Measurements from ENCODE around the gene WDR45. TPM values are rescaled to one million over a fixed set of nuclear protein-coding genes. Genes with fewer than 3 reads are reported as not detected.

Gene WDR45
- total and polyA plus RNA-seq, 2 donors (not counting 1 experiment from before 2014, with no cell fraction given): 59.8 to 69.4 TPM

DNA sequence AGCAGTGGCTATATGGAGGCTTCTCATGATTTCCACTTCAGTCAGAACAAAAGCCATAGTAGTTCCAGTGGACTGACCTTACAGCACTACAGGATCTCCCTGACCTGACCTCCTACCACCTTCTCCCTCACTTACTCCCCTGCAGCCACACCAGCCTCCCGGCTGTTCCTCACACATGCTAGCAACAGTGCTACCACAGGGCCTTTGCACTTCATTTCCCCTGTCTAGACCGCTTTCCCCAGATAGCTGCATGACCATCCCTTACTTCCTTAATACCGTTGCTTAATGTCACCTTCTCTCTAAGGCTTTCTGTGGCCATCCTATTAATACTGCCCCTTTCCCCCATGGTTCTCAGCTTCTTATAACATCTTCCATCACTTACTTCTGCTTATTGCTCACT lies 30.7 kb upstream of the WDR45 start:
- Histone ChIP-seq H3K4me1 (ENCODE audit: control insufficient read depth, extremely low read depth, insufficient read depth, low read length) (no peaks in the 10 kb centered on the region), H3K4me3 (replicated peaks in 1 of 4; ENCODE audit: control extremely low read depth in 1 of 4, insufficient read depth in 1 of 4, low read depth in 3 of 4, low read length in 4 of 4) (no peak overlapping the region), H4K20me1 (ENCODE audit: control insufficient read depth, extremely low read depth, insufficient read depth, low read length) (no peaks in the 10 kb centered on the region), H3K9ac (ENCODE audit: insufficient read depth, low read length) (no peak overlapping the region), H3K79me2 (ENCODE audit: control insufficient read depth, insufficient read depth, low read length) (no peaks in the 10 kb centered on the region), H2AFZ (ENCODE audit: low read length) (no peak overlapping the region), H3K4me2 (ENCODE audit: extremely low read depth, insufficient read depth, low read length) (no peak overlapping the region), H3K27ac (ENCODE audit: insufficient read depth, low read length) (no peak overlapping the region), H3K9me3 (ENCODE audit: control insufficient read depth, insufficient read depth, low read depth, low read length) (no peaks in the 10 kb centered on the region), H3K36me3 (ENCODE audit: control insufficient read depth, insufficient read depth, low read length) (peaks cover 4% of the 10 kb centered on the region), H3K27me3 (ENCODE audit: control insufficient read depth, insufficient read depth, low read length) (no peaks in the 10 kb centered on the region)
- no peak for DNase-seq (ENCODE audit: low read depth in 2 of 2)
- TF ChIP-seq, protein P1, sequence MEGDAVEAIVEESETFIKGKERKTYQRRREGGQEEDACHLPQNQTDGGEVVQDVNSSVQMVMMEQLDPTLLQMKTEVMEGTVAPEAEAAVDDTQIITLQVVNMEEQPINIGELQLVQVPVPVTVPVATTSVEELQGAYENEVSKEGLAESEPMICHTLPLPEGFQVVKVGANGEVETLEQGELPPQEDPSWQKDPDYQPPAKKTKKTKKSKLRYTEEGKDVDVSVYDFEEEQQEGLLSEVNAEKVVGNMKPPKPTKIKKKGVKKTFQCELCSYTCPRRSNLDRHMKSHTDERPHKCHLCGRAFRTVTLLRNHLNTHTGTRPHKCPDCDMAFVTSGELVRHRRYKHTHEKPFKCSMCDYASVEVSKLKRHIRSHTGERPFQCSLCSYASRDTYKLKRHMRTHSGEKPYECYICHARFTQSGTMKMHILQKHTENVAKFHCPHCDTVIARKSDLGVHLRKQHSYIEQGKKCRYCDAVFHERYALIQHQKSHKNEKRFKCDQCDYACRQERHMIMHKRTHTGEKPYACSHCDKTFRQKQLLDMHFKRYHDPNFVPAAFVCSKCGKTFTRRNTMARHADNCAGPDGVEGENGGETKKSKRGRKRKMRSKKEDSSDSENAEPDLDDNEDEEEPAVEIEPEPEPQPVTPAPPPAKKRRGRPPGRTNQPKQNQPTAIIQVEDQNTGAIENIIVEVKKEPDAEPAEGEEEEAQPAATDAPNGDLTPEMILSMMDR (conservative IDR thresholded peaks at IDR 0.05 in 1 of 2, IDR thresholded peaks at IDR 0.05 in 1 of 2; ENCODE audit: low read depth in 1 of 2, low read length in 2 of 2): no peak
- TF ChIP-seq EZH2 (IDR thresholded peaks at IDR 0.05; ENCODE audit: low read length, missing control alignments): no peak

DNA sequence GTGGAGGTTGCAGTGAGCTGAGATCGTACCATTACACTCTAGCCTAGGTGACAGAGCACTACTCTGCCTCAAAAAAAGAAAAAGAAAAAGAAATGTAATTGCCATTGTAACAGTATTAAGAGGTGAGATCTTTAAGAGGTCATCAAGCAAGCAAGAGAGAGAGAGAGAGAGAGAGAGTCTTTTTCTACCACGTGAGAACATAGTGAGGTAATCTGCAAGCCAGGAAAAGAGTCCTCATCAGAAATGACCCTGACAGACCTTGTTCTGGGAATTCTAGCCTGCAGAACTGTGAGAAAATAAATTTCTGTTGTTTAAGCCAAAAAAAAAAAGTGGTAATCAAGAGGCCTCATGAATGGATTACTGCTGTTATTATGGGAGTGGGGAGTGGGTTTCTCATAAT lies 29.0 kb upstream of the WDR45 start:
- no peaks in the 10 kb centered on the region for H3K27me3 ChIP-seq (ENCODE audit: control insufficient read depth, insufficient read depth, low read length)

DNA sequence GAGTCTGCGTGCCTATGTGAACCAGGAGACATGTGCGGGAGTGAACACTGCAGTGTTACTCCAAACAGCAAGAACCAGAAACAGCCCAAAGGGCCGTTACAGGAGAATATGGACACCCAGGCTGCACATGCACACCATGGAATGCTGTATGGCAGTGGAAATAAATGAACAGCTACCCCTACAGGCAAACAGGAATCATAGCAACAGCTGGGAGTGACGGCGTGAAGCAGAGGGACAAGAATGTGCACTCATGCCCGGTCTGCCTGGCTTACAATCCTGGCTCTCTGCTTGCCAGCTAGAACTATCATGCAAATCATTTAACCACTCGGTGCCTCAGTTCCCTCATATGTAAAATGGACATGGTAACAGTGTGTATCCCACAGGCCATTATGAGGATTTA lies 27.2 kb upstream of the WDR45 start:
- no peaks in the 10 kb centered on the region for H3K9me3 ChIP-seq (ENCODE audit: control insufficient read depth, insufficient read depth, low read depth, low read length)
- DNase-seq (ENCODE audit: low read depth in 2 of 2): peak; percentile 42 to 46
- H3K4me1 ChIP-seq (ENCODE audit: control insufficient read depth, extremely low read depth, insufficient read depth, low read length): no peaks in the 10 kb centered on the region
- no peak overlapping the region for H3K9ac ChIP-seq (ENCODE audit: insufficient read depth, low read length)
- TF ChIP-seq EZH2 (IDR thresholded peaks at IDR 0.05; ENCODE audit: low read length, missing control alignments): no peak
- TF ChIP-seq, protein P1 (conservative IDR thresholded peaks at IDR 0.05 in 1 of 2, IDR thresholded peaks at IDR 0.05 in 1 of 2; ENCODE audit: low read depth in 1 of 2, low read length in 2 of 2): peak; percentile 30 to 51
- no peaks in the 10 kb centered on the region for H4K20me1 ChIP-seq (ENCODE audit: control insufficient read depth, extremely low read depth, insufficient read depth, low read length)
- no peaks in the 10 kb centered on the region for H3K79me2 ChIP-seq (ENCODE audit: control insufficient read depth, insufficient read depth, low read length)
- H3K27me3 ChIP-seq (ENCODE audit: control insufficient read depth, insufficient read depth, low read length): no peaks in the 10 kb centered on the region
- no peak overlapping the region for H2AFZ ChIP-seq (ENCODE audit: low read length)
- H3K36me3 ChIP-seq (ENCODE audit: control insufficient read depth, insufficient read depth, low read length): peaks cover 3% of the 10 kb centered on the region
- no peak overlapping the region for H3K4me3 ChIP-seq (replicated peaks in 1 of 4; ENCODE audit: control extremely low read depth in 1 of 4, insufficient read depth in 1 of 4, low read depth in 3 of 4, low read length in 4 of 4)
- H3K4me2 ChIP-seq (ENCODE audit: extremely low read depth, insufficient read depth, low read length): no peak overlapping the region
- no peak overlapping the region for H3K27ac ChIP-seq (ENCODE audit: insufficient read depth, low read length)

More for the DNA sequence above, 29.0 kb upstream of the WDR45 start:
- Histone ChIP-seq H3K9ac (ENCODE audit: insufficient read depth, low read length) (no peak overlapping the region), H4K20me1 (ENCODE audit: control insufficient read depth, extremely low read depth, insufficient read depth, low read length) (no peaks in the 10 kb centered on the region), H3K4me2 (ENCODE audit: extremely low read depth, insufficient read depth, low read length) (no peak overlapping the region), H2AFZ (ENCODE audit: low read length) (no peak overlapping the region), H3K9me3 (ENCODE audit: control insufficient read depth, insufficient read depth, low read depth, low read length) (no peaks in the 10 kb centered on the region), H3K27ac (ENCODE audit: insufficient read depth, low read length) (no peak overlapping the region), H3K36me3 (ENCODE audit: control insufficient read depth, insufficient read depth, low read length) (peaks cover 3% of the 10 kb centered on the region), H3K4me1 (ENCODE audit: control insufficient read depth, extremely low read depth, insufficient read depth, low read length) (no peaks in the 10 kb centered on the region), H3K4me3 (replicated peaks in 1 of 4; ENCODE audit: control extremely low read depth in 1 of 4, insufficient read depth in 1 of 4, low read depth in 3 of 4, low read length in 4 of 4) (no peak overlapping the region), H3K79me2 (ENCODE audit: control insufficient read depth, insufficient read depth, low read length) (no peaks in the 10 kb centered on the region)
- TF ChIP-seq, protein P1 (conservative IDR thresholded peaks at IDR 0.05 in 1 of 2, IDR thresholded peaks at IDR 0.05 in 1 of 2; ENCODE audit: low read depth in 1 of 2, low read length in 2 of 2): no peak
- TF ChIP-seq EZH2 (IDR thresholded peaks at IDR 0.05; ENCODE audit: low read length, missing control alignments): no peak
- DNase-seq (ENCODE audit: low read depth in 2 of 2): no peak

Data from fibroblast of lung (primary cell).